OCI-LY1 (cell line): ENCODE measurements around the gene KIDINS220.

Experiments used
- EZH2 ChIP-seq: fragments of 200-600 bp; sonication (generic), shearing (Covaris generic); IDR thresholded peaks from 2 replicates; pipeline ENCODE4 v1.8.0; 2017; ENCODE audit warnings: borderline replicate concordance, mixed run types, mild to moderate bottlenecking, antibody characterized with exemption, low read length, moderate library complexity, mixed read lengths
- TF ChIP-seq, protein P1 (sequence below): fragments of 200-600 bp; sonication (generic), shearing (Covaris generic); IDR thresholded peaks from 2 replicates; pipeline ENCODE4 v1.5.1; 2017; ENCODE audit warnings: mild to moderate bottlenecking, antibody characterized with exemption, low read length, moderate library complexity, mixed read lengths

GRCh38 chr2:8877332-8877731 is 39.9 kb upstream of the KIDINS220 start:
- TF ChIP-seq, protein P1, sequence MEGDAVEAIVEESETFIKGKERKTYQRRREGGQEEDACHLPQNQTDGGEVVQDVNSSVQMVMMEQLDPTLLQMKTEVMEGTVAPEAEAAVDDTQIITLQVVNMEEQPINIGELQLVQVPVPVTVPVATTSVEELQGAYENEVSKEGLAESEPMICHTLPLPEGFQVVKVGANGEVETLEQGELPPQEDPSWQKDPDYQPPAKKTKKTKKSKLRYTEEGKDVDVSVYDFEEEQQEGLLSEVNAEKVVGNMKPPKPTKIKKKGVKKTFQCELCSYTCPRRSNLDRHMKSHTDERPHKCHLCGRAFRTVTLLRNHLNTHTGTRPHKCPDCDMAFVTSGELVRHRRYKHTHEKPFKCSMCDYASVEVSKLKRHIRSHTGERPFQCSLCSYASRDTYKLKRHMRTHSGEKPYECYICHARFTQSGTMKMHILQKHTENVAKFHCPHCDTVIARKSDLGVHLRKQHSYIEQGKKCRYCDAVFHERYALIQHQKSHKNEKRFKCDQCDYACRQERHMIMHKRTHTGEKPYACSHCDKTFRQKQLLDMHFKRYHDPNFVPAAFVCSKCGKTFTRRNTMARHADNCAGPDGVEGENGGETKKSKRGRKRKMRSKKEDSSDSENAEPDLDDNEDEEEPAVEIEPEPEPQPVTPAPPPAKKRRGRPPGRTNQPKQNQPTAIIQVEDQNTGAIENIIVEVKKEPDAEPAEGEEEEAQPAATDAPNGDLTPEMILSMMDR, result no peak
- TF ChIP-seq EZH2, result no peak
